ENCODE data around the gene TEKTIP1. TPM values are rescaled to one million over a fixed set of nuclear protein-coding genes. Genes with fewer than 3 reads are reported as not detected.
"Not testable (repeated sequence)": the region's sequence is repeated elsewhere in the genome, so short reads cannot be mapped to it uniquely, and the experiment has no call there.

Gene TEKTIP1
- total RNA-seq, 2 experiments from 2014 or later, result 1.2 to 2.2 TPM

GRCh38 chr19:3504735-3505134 lies 34.2 kb upstream of the TEKTIP1 start:
- Mint-ChIP-seq H3K36me3 (peaks cover 19% of the 10 kb centered on the region), H3K9me3 (no peaks in the 10 kb centered on the region), H3K4me3 (peak overlapping the region; percentile 94), H3K27me3 (peaks cover 6% of the 10 kb centered on the region), H3K27ac (no peak overlapping the region), H3K4me1 (peaks cover 42% of the 10 kb centered on the region)
- no peak for DNase-seq

DNA sequence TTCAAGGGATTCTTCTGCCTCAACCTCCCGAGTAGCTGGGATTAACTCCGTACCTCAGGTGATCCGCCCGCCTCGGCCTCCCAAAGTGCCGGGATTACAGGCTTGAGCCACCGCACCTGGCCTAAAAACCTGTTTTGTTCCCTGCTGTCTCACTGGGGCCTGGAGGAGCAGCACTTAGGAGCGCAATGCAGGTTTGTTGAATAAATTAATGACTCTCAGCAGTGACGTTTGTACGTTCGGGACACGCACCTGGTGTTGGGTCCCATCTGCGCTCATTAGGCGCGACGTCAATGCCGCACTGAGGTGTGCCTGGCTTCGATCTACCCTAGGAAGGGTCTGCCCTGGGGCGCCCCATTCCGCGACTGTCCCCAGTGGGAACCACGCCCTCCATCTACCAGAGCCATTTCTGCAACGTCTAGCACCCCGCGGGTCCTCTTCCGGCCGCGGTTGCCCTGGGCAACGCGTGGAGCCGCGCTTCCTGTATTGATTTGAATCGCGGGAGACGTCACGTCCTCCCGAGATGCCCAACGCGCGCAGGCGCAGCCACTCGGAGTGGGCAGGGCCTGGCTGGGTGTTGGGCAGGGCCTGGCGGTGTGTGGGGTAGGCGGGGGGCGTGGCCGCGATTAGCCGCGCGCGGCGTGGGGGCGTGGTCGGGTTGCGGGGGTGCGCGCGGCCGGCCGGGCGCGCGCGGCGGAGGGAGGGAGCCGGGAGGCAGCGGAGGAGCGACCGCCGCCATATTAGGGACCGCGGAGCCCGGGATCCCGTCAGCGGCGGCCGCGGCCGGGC lies 33.2 kb upstream of the TEKTIP1 start, which contains the start of gene FZR1:
Gene FZR1, plus strand, starts transcription at position 714 of the 786 bp plus-strand sequence. CDS start 16,679 bp downstream, outside the sequence.
- peaks cover 1% of the 10 kb centered on the region for H3K27me3 Mint-ChIP-seq
- H3K27ac Mint-ChIP-seq, result peak within 1 kb of the TSS; percentile 93
- H3K4me3 Mint-ChIP-seq, result peak within 1 kb of the TSS; percentile 94
- H3K36me3 Mint-ChIP-seq, result peaks cover 18% of the 10 kb centered on the region
- peak; percentile 100 for DNase-seq
- no peaks in the 10 kb centered on the region for H3K9me3 Mint-ChIP-seq
- peaks cover 41% of the 10 kb centered on the region for H3K4me1 Mint-ChIP-seq

- H3K9me3 Mint-ChIP-seq, result no peaks in the 10 kb centered on the region
Measured at GRCh38 chr19:3506384-3507340, 32.3 kb upstream of the TEKTIP1 start.

GRCh38 chr19:3507371-3508120 lies 31.4 kb upstream of the TEKTIP1 start:
- DNase-seq, result peak; percentile 26
- Mint-ChIP-seq H3K4me1 (peaks cover 41% of the 10 kb centered on the region), H3K4me3 (peak overlapping the region; percentile 94), H3K36me3 (peaks cover 16% of the 10 kb centered on the region), H3K27ac (peak overlapping the region; percentile 73), H3K9me3 (no peaks in the 10 kb centered on the region), H3K27me3 (no peaks in the 10 kb centered on the region)

More at GRCh38 chr19:3506384-3507340, 32.3 kb upstream of the TEKTIP1 start:
- peak; percentile 28 for DNase-seq
- Mint-ChIP-seq H3K4me3 (peak overlapping the region; percentile 94), H3K27ac (peak overlapping the region; percentile 73), H3K36me3 (peaks cover 16% of the 10 kb centered on the region), H3K27me3 (no peaks in the 10 kb centered on the region), H3K4me1 (peaks cover 37% of the 10 kb centered on the region)

DNA sequence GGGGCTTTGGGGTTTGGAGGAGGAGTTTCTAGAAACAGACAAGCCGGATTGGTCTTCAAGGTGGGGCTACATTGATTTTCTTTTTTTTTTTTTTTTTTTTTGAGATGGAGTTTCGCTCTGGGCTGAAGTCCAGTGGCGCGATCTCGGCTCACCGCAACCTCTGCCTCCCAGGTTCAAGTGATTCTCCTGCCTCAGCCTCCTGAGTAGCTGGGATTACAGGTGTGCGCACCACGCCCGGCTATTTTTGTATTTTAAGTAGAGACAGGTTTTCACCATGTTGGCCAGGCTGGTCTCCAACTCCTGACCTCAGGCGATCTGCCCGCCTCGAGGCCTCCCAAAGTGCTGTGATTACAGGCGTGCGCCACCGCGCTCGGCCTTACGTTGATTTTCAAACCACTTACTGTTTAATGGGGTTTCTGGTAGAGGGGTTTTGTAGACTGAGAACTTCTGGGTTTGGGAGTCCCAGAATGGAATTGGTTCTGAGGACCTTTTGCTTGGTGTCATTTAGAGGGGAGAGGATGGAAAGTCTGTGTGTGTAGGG lies 30.8 kb upstream of the TEKTIP1 start:
- H3K27ac Mint-ChIP-seq, H3K27me3 Mint-ChIP-seq, DNase-seq, H3K9me3 Mint-ChIP-seq: not testable (repeated sequence)
- peaks cover 16% of the 10 kb centered on the region for H3K36me3 Mint-ChIP-seq
- peak overlapping the region; percentile 94 for H3K4me3 Mint-ChIP-seq
- peaks cover 43% of the 10 kb centered on the region for H3K4me1 Mint-ChIP-seq

GRCh38 chr19:3508771-3509535 lies 30.0 kb upstream of the TEKTIP1 start:
- Mint-ChIP-seq H3K27ac (peak overlapping the region; percentile 55), H3K4me1 (peaks cover 43% of the 10 kb centered on the region), H3K9me3 (no peaks in the 10 kb centered on the region), H3K4me3 (peak overlapping the region; percentile 56), H3K36me3 (peaks cover 16% of the 10 kb centered on the region), H3K27me3 (no peaks in the 10 kb centered on the region)
- no peak for DNase-seq

DNA sequence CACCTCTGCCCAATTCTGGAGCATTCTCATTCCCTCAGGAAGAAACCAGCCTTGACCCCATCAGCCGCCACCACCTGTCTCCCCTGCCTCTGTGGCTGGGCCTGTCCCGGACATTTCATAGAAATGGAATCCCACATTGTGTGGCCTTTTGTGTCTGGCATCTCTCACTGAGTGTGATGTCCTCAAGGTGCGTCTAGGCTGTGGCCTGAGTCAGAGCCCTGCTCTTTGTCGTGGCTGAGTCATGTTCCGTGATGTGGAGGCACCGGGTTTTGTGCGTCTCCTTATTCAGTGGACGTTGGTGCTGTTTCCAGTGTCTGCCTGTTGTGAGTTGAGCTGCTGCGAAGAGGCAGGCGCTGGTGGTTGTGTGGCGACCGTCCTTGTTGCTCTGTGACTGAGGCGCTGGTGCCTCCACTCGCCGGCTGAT lies 29.4 kb upstream of the TEKTIP1 start:
- Mint-ChIP-seq H3K9me3 (no peaks in the 10 kb centered on the region), H3K36me3 (peaks cover 16% of the 10 kb centered on the region), H3K27ac (peak overlapping the region; percentile 55), H3K4me1 (peaks cover 42% of the 10 kb centered on the region), H3K27me3 (no peaks in the 10 kb centered on the region), H3K4me3 (peak overlapping the region; percentile 56)
- peak; percentile 32 for DNase-seq

DNA sequence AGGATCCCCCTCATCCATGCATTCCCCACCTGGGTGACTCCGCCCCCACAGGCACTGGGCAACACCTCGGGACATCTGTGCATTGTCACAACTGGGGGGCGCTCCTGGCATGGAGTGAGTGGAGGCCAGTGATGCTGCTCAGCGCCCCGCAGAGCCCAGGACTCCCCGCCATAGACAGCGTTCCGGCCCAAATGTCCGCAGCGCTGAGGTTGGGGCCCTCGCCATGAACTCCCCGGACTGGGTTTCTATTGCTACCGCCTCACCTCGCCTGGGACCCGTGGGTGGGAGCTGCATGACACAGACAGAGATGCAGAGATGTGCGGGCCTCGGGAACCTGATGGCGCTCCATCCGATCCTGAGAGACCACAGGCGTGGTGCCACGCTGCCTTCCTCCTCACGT lies 28.2 kb upstream of the TEKTIP1 start:
- no peak for DNase-seq
- Mint-ChIP-seq H3K27me3 (no peaks in the 10 kb centered on the region), H3K36me3 (peaks cover 16% of the 10 kb centered on the region), H3K27ac (no peak overlapping the region), H3K4me3 (no peak overlapping the region), H3K9me3 (no peaks in the 10 kb centered on the region), H3K4me1 (peaks cover 39% of the 10 kb centered on the region)

GRCh38 chr19:3511506-3512251 lies 27.3 kb upstream of the TEKTIP1 start:
- H3K4me3 Mint-ChIP-seq, result no peak overlapping the region
- H3K27me3 Mint-ChIP-seq, result no peaks in the 10 kb centered on the region
- H3K27ac Mint-ChIP-seq, result no peak overlapping the region
- peaks cover 40% of the 10 kb centered on the region for H3K4me1 Mint-ChIP-seq
- DNase-seq, result no peak
- H3K36me3 Mint-ChIP-seq, result peaks cover 16% of the 10 kb centered on the region
- no peaks in the 10 kb centered on the region for H3K9me3 Mint-ChIP-seq

DNA sequence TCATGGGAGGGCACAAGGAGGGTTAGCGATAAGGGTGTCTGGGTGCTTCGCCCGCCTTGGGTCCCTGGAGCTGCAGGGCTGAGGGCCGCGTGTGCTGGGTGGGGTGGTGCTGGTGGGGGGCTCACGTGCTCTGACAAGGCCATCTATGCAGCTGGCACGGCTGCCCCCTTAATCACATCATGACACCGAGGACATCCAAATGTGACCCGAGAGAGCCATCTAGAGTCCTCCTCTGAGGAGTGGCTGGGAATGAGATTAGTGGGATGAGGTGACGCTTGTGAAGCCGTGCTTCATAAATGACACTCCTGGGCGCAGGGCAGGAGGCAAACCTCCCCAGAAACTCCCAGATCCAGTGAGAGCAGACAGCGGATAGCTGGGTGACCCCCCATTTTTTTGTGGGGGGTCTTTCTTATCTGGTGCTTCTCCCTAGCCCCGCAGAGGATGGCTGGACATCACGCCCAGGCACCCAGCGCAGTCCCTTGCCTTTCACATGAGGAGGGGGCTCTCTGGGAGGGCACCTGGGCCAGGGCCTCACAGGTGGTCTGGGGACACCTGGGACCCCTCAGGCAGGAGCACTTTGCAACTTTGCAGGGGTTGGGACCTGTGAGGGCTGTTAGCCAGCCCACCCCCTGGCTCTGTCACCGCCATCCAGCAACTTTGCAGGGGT lies 26.3 kb upstream of the TEKTIP1 start:
- Mint-ChIP-seq H3K36me3 (peaks cover 12% of the 10 kb centered on the region), H3K4me3 (no peak overlapping the region), H3K4me1 (peaks cover 33% of the 10 kb centered on the region), H3K9me3 (no peaks in the 10 kb centered on the region), H3K27me3 (no peaks in the 10 kb centered on the region), H3K27ac (no peak overlapping the region)
- DNase-seq, result no peak

DNA sequence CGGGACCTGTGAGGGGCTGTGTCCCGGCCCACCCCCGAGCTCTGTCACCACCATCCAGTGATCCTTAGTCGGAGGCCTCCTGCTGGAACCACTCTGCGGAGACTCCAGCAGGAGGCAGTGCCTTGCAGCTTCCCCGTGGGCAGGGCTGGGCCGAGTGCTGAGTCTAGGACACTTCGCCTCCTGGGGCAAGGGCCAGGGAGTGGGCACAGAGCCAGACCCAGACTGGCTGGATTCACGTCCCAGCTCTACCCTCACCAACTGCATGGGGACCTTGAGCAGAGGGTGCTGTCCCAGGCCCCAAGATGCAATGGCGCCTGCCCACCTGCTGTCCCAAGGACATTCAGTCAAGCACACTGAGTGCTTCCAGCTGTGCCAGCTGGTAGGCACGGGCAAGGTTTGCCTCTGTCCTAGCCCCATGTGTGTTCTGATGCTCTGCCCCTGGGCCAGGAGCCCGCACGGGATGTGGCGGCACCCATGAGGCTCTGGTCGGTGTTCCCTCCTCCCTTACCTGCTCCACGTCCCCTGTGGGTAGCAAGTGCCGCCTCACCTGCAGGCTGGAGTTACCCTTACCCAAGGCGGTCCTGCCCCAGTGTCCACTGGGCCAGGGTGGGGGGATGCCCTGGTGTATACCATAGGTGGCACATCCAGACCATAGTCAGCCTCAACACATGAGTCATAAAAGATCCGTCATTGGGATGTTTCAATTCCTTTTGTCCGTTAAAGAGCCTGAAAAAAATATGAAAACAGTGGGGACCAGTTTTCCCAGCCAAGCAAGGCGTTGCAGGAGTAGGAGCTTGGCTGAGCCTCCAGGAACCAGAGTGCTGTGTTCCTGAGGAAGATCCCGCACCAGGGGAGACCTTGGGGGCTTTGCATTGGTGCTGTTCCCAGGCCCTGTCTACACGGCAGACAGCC lies 25.5 kb upstream of the TEKTIP1 start:
- H3K36me3 Mint-ChIP-seq, result peaks cover 12% of the 10 kb centered on the region
- no peak overlapping the region for H3K4me3 Mint-ChIP-seq
- H3K27ac Mint-ChIP-seq, result no peak overlapping the region
- H3K9me3 Mint-ChIP-seq, result no peaks in the 10 kb centered on the region
- no peak for DNase-seq
- no peaks in the 10 kb centered on the region for H3K27me3 Mint-ChIP-seq
- peaks cover 34% of the 10 kb centered on the region for H3K4me1 Mint-ChIP-seq

DNA sequence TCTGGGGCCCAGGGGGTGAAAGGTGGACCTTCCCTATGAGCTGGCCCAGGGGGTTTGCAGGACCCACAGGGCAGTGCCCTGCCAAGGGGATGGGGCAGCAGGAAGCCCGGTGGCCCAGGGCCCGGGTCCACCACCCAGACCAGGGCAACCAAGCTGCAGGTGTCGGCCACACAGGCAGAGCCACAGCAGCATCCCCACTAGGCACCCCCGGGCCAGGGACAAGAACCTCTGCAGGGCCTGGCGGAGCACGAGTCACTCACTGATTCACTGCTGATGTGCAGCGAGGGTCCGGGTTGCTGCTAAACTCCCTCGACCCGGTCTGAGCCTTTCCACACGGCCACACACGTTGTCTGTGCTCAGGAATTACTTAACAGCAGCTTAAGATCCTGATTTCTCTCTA lies 24.0 kb upstream of the TEKTIP1 start:
- Mint-ChIP-seq H3K9me3 (no peaks in the 10 kb centered on the region), H3K27ac (no peak overlapping the region)

More for the DNA sequence above, 24.0 kb upstream of the TEKTIP1 start:
- peaks cover 2% of the 10 kb centered on the region for H3K36me3 Mint-ChIP-seq
- H3K4me3 Mint-ChIP-seq, result no peak overlapping the region
- peaks cover 25% of the 10 kb centered on the region for H3K4me1 Mint-ChIP-seq
- DNase-seq, result no peak
- no peaks in the 10 kb centered on the region for H3K27me3 Mint-ChIP-seq
